GM21529 (cell line): ENCODE results near the gene NDRG2.
"Not testable (repeated sequence)": the region's sequence is repeated elsewhere in the genome, so short reads cannot be mapped to it uniquely, and the experiment has no call there.

Experiments used
- ATAC-seq: cut with Tn5 transposase; IDR thresholded peaks from one replicate; pipeline ENCODE4 v1.9.1; 2021; ENCODE audit not compliant: unreplicated experiment

The NDRG2 gene

GRCh38 chr14:21016413-21017190 lies 8.3 kb downstream of the NDRG2 start:
- ATAC-seq, result no peak

- ATAC-seq, result no peak
Measured at GRCh38 chr14:21015312-21015711, 9.5 kb downstream of the NDRG2 start.

DNA sequence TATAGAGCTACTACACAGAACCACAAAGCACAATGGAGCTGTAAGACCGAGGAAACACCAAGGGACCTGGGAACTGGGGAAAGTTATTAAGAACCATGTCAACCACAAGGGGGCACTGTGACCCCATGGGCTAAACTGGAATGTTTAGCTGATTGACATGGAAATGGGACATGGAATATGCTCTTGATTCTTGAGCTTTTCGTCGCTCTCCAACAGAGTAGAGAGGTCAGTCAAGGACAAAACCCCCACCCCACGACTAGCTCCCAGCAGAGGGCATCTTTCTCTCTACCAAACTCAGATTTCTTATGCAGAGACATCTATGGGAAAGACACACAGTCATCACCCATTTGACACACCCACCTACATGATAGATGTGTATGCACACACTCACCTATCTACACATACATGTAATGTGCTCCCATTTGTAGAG lies 10.1 kb downstream of the NDRG2 start:
- ATAC-seq, result peak; percentile 57

DNA sequence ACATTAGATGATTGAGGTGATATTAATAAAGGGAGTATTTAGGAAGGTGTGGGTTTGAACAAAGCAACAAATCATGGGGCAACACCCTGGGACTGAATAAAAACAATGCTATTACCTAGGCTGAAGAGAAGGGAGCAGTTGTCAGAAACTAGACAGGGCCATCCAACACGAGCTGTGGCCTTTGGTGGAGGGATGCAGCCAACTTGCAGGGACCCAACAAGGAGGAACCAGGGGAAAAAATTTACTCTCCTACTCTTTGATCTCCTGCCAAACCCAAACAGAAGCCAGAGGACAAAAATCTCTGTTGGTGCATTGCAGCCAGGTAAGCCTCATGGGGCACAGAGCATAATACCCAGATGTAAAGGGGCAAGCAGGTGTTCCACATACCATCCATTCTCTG lies 13.7 kb downstream of the NDRG2 start:
- no peak for ATAC-seq

GRCh38 chr14:21009721-21010120 lies 15.1 kb downstream of the NDRG2 start:
- ATAC-seq, result not testable (repeated sequence)

DNA sequence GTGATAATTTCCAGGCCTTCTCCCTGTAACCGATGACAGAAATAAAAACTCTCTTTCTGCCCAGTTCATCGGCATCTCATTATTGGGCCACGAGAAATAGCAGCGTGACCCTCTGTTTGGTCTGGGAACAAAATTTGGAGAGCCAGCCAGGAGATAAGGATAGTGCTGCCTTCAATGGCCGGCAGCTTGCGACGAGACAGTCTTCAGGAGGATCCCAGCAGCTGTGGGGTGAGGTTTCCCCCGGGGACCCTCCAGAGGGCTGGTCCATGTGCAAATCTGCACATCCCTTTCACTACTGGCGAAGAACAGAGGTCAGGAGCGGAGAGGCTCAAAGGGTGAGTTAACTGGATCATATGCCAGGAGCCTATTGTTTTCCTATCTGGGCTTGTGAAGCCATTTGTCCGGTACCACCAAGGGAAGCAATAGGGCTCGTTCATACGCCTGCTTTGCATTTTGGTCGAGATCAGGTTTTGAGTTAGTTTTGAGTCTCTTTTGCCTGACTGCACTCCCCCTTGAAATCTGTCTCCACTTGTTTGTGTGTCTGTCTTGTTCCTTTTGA lies 21.0 kb downstream of the NDRG2 start:
- no peak for ATAC-seq

DNA sequence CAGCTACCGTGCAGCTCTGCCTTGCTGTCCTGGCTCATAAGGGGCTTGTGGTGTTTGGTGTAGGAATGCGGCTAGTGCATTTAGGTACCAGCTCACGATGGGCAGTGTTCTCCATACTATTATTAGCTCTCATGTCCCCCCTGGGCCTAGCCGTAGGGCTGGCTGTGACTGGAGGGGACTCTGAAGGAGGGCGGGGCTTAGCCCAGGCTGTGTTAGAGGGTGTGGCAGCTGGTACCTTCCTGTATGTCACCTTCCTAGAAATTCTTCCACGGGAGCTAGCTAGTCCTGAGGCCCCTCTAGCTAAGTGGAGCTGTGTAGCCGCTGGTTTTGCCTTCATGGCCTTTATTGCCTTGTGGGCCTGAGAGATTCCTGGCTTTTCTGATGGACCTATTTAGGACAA lies 23.6 kb downstream of the NDRG2 start:
- ATAC-seq, result no peak

DNA sequence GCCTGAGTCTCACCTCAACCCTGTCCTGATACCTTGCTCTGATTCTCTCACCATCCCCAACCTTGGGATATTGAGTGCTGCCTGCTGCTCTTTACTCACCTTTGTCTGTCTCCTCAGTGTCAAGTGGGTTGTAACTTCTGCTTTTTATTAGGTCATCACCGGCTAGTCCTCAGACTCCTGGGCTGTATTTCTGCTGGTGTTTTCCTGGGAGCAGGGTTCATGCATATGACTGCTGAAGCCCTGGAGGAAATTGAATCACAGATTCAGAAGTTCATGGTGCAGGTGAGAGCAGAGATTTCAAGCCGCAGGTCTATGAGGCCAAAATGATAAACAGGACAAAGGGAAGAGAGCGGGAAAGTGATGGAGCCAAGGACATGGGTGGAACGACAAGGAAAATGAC lies 25.3 kb downstream of the NDRG2 start:
- ATAC-seq, result no peak

DNA sequence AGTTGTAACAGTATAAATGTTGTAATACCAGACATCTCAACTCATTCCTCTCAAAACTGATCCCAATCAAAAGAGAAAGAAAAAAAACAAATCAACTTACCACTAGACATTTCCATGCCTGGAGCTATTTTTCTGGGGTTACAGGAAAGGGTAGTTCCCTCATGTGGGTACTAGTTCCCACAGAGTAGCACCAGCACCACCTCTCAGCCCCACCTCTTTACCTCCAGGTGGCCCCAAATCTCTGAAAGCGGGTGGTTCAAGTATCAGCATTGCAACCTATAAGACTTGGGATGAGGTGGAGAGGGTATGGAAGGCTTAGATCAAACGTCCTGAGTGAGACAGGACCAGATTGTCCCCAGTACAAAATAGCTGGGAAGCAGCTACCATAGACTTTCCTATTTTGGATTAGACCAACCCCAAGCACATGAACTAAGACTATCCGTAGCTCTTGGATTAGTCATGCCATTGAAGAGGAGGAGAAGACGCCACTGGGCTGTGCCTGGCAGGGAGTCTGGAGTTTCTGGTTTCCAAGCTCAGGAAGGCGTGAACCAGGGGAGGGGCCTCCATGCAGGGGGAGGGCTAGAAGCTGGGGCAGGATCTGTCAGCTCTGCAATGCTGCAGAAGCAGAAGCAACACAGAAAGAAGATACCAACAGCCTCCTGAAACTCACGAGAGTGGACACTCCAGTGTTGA lies 26.0 kb downstream of the NDRG2 start, which contains the start of gene SLC39A2:
Gene SLC39A2, plus strand, starts transcription at position 620 of the 693 bp plus-strand sequence. CDS start 154 bp downstream, outside the sequence.
- no peak for ATAC-seq

DNA sequence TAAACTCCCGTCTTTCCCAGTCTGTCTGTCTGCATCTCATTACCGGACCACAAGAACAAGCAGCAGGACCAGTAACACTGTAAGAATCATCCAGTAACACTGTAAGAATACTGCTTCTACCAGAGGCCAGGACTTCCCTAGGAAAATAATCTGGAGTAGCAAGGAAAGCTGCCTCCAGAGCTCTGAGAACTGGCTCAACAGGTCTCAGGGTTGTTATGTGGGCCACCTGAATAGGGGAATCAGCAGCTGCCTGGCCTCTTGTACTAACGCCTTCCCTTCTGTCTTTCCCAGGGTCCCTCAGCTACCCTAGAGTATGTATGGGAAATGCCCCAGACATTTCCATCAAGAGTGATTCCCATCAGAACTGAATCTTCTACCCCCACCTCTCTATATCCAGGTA lies 26.7 kb downstream of the NDRG2 start:
- ATAC-seq, result no peak

DNA sequence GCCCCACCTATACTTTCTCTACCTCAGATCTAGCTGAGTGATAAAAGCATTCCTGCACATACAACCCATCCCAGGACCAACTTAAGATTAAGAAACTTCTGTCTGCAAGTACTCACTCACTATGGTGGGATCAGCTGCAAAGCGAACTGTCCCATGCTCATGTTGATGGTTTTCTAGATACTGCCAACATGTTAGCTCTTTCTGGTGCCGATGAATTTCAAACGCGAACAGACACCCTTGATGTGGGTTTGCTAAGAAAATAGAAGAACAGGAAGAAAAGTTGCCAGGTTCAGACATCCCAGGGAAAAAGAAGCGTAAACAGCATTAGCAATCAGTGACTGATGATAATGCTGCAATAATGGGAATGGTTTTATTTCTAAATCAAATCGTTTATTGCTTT lies 27.3 kb downstream of the NDRG2 start:
- no peak for ATAC-seq

- ATAC-seq, result no peak
Measured at GRCh38 chr14:20997115-20997514, 27.7 kb downstream of the NDRG2 start.

DNA sequence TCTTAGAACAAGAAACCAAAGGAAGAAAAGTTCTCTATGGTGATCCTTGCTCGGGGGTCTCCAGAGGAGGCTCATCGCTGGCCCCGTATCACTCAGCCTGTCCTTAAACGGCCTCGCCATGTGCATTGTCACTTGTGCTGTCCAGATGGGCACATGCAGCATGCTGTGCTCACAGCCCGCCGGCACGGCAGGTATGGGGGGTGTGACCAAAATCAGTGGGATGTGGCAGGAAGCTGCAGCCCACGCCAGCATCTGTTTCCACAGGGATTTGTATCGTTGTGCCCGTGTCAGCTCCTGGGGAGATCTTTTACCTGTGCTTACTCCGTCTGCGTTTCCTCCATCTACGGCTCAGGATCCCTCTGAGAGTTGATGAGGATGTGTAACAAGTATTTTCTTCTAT lies 28.3 kb downstream of the NDRG2 start:
- ATAC-seq, result no peak

- ATAC-seq, result peak; percentile 93
Measured at GRCh38 chr14:20989787-20990600, 34.9 kb downstream of the NDRG2 start, which contains the start of gene METTL17. Gene METTL17 (plus strand): TSS chr14:20989980. CDS start chr14:20990003, 23 bp downstream.

DNA sequence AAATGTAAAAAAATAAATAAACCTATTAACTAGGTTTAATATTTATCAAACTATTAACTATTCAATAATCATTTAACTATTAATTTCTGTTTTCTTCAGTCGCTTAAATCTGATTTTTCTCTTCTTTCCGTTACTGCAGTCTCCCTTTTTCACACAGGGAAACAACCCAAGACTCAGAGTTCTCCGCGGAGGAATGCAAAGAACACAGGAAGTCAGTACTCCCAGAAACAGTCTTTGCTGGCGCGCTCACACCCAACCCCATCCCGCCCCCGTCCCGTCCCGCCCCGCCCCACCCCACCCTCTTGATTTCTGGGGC lies 35.4 kb downstream of the NDRG2 start:
- no peak for ATAC-seq

GRCh38 chr14:20988717-20989470 lies 36.0 kb downstream of the NDRG2 start:
- ATAC-seq, result no peak

DNA sequence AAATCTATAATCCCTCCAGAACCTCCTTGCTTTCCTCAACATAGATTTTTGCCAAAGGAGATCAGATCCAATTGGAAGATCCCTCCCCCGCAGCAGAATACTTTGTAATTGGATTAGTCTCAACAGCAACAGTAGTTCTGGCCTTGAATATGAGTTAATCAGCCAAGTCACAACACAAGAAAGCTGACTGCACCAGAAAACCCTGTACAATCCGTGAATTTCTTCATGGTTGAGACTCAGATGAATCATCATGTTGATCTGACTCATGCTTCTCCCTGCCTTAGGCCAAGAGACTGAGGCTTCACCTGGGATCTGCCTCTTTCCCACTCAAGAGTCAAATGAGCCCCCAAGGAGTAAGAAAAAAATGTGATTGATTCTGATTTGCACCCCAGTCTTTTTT lies 38.0 kb downstream of the NDRG2 start:
- no peak for ATAC-seq

DNA sequence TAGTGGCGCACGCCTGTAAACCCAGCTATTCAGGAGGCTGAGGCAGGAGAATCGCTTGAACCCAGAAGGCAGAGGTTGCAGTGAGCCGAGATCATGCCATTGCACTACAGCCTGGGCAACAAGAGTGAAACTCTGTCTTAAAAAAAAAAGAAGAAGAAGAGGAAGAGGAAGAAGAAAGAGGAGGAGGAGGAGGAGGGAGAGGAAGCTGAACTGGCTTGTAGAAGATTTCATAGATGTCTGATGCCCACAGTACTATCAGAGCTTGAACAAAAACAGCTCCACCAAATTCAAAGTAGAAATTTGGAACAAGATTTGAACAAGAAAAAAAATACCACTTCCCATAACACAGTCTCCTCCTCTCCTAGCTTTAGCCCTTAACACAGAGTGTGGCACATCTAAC lies 39.2 kb downstream of the NDRG2 start:
- not testable (repeated sequence) for ATAC-seq

- ATAC-seq, result no peak
Measured at GRCh38 chr14:20982646-20983369, 42.1 kb downstream of the NDRG2 start.

- no peak for ATAC-seq
Measured at GRCh38 chr14:20980906-20981305, 44.0 kb downstream of the NDRG2 start.
